K562 (cell line): ENCODE results near the gene CAPN5. TPM values are rescaled to one million over a fixed set of nuclear protein-coding genes. Genes with fewer than 3 reads are reported as not detected.
A peak's percentile ranks its signal among the peaks of the same experiment; 100 is the strongest.

Experiments used
- ARNT ChIP-seq, 2 experiments: fragments of 450-650 bp; IDR thresholded peaks; 2 replicates each; pipeline ENCODE4 v1.6.1; 2016; ENCODE audit warnings: mild to moderate bottlenecking in 1 of 2
- ASH1L ChIP-seq: fragments of 450-650 bp; IDR thresholded peaks from 2 replicates; pipeline ENCODE4 v1.6.1; 2018; ENCODE audit warnings: borderline replicate concordance, mild to moderate bottlenecking, low read depth; ENCODE audit not compliant: partially characterized antibody
- CBX8 ChIP-seq: fragments of 200-600 bp; sonication (generic); IDR thresholded peaks from 2 replicates; pipeline ENCODE4 v1.6.1; 2012; ENCODE audit warnings: borderline replicate concordance, mixed run types, low read depth, mild to moderate bottlenecking, moderate library complexity, mixed read lengths, low read length, control low read depth, inconsistent platforms; ENCODE audit not compliant: poor library complexity, severe bottlenecking; ENCODE audit errors: extremely low read depth
- CHD1 ChIP-seq: fragments of 200-600 bp; sonication (generic); IDR thresholded peaks from one replicate; pipeline ENCODE4 v1.6.1; 2012; ENCODE audit warnings: mild to moderate bottlenecking, moderate library complexity, low read length, inconsistent platforms
- GABPB1 ChIP-seq: sonication (generic); formaldehyde crosslinking; IDR thresholded peaks from 2 replicates; pipeline ENCODE4 v1.8.0; 2022; ENCODE audit warnings: mild to moderate bottlenecking, missing genetic modification reagents
- IRF1 ChIP-seq: sonication (generic); formaldehyde crosslinking; IDR thresholded peaks from 2 replicates; pipeline ENCODE4 v1.8.0; 2022; ENCODE audit warnings: missing genetic modification reagents, mild to moderate bottlenecking, borderline replicate concordance
- KAT2B ChIP-seq: IDR thresholded peaks from one replicate; pipeline ENCODE4 v1.6.1; 2012; ENCODE audit warnings: low read depth, mild to moderate bottlenecking, control low read depth, inconsistent platforms, low read length, moderate library complexity
- MED1 ChIP-seq: sonication (generic); formaldehyde crosslinking; IDR thresholded peaks from 2 replicates; pipeline ENCODE4 v1.8.1; 2023; ENCODE audit warnings: missing genetic modification reagents, borderline replicate concordance
- MTF1 ChIP-seq: fragments of 250-450 bp; sonication (Bioruptor Pico); IDR thresholded peaks from 2 replicates; pipeline ENCODE4 v1.9.0; 2021; ENCODE audit warnings: moderate library complexity, mild to moderate bottlenecking, inconsistent platforms, borderline replicate concordance
- NFE2 ChIP-seq: IDR thresholded peaks from 2 replicates; pipeline ENCODE4 v1.6.1; 2014; ENCODE audit warnings: antibody characterized with exemption, low read depth
- NFE2L1 ChIP-seq: fragments of 450-650 bp; IDR thresholded peaks from 2 replicates; pipeline ENCODE4 v1.6.1; 2016; ENCODE audit warnings: missing genetic modification characterization, low read depth, mild to moderate bottlenecking, missing compliant biosample characterization, moderate library complexity, borderline replicate concordance
- NFIX ChIP-seq: fragments of 250-450 bp; sonication (Bioruptor Pico); IDR thresholded peaks from 2 replicates; pipeline ENCODE4 v1.4.0; 2020; ENCODE audit warnings: low read depth, mild to moderate bottlenecking, moderate library complexity
- RERE ChIP-seq: sonication (generic); formaldehyde crosslinking; IDR thresholded peaks from 2 replicates; pipeline ENCODE4 v1.8.0; 2023; ENCODE audit warnings: missing genetic modification reagents, mild to moderate bottlenecking, borderline replicate concordance
- SMAD1 ChIP-seq: fragments of 150-350 bp; IDR thresholded peaks from 2 replicates; pipeline ENCODE4 v1.6.1; 2014; ENCODE audit warnings: low read length, low read depth; ENCODE audit not compliant: partially characterized antibody
- USF1 ChIP-seq: sonication (generic); formaldehyde crosslinking; IDR thresholded peaks from 2 replicates; pipeline ENCODE4 v1.9.0; 2022; ENCODE audit warnings: mild to moderate bottlenecking, missing genetic modification reagents
- YY1 ChIP-seq, 3 experiments: IDR thresholded peaks; 2 replicates each; pipeline ENCODE4 v1.6.1; 2011; ENCODE audit warnings: low read length in 2 of 3, mild to moderate bottlenecking in 2 of 3, moderate library complexity in 2 of 3, borderline replicate concordance in 1 of 3, control low read depth in 1 of 3, low read depth in 1 of 3; ENCODE audit not compliant: insufficient read depth in 3 of 3, insufficient replicate concordance in 2 of 3, control insufficient read depth in 1 of 3, insufficient read length in 1 of 3; ENCODE audit errors: extremely low read depth in 1 of 3
- ZNF644 ChIP-seq: fragments of 200-800 bp; sonication (Bioruptor generic); IDR thresholded peaks from 2 replicates; pipeline ENCODE4 v1.6.1; 2016; ENCODE audit warnings: low read depth, missing genetic modification characterization, missing compliant biosample characterization
- ZNF766 ChIP-seq: fragments of 200-800 bp; sonication (Bioruptor generic); conservative IDR thresholded peaks from 2 replicates; pipeline ENCODE4 v1.6.1; 2016; ENCODE audit warnings: missing genetic modification characterization, missing compliant biosample characterization
- ZNF785 ChIP-seq: fragments of 250-450 bp; sonication (Bioruptor Pico); IDR thresholded peaks from 2 replicates; pipeline ENCODE4 v1.4.0; 2020; ENCODE audit warnings: mild to moderate bottlenecking
- polyA plus RNA-seq, 8 experiments: library from polyadenylated mRNA; depleted of rRNA in 4 of 8; stranded (reverse) in 5 of 8; unstranded in 3 of 8; fragments of >200 nt; fragmentation: Nextera tagmentation in 2 of 8; fragmentation: Illumina TruSeq in 1 of 8; extraction: Ambion mirVana in 2 of 8; extraction: Trizol in 1 of 8; gene quantifications; 2 replicates each; pipeline versions ENCODE4 v1.2.1 to v1.2.3, GENCODE V29; 2011 to 2014; ENCODE audit warnings: inconsistent platforms in 1 of 8, missing spikeins in 1 of 8
- total RNA-seq, 7 experiments: library from RNA; depleted of rRNA in 6 of 7; stranded (reverse); fragments of >200 nt in 6 of 7; fragmentation: Illumina TruSeq in 2 of 7; extraction: Trizol in 2 of 7; gene quantifications; 2 replicates each; pipeline versions ENCODE4 v1.2.1 to v1.2.3, GENCODE V29; 2011 to 2021; ENCODE audit warnings: low replicate concordance in 1 of 7

Gene CAPN5
- total and polyA plus RNA-seq, 9 of the 15 experiments (the other 6 are each of a cell fraction or from before 2014, with no cell fraction given): 0.04 to 0.44 (median 0.14) TPM; not detected in 2

- TF ChIP-seq GABPB1: peak; percentile 36; the same call in 1 of the 2 replicates
- no peak for TF ChIP-seq NFE2L1
- no peak for TF ChIP-seq NFIX (CRISPR knock-in tag)
- TF ChIP-seq IRF1 (CRISPR knock-in tag): no peak
- no peak for TF ChIP-seq USF1
- no peak for TF ChIP-seq MED1 (CRISPR knock-in tag)
- no peak for TF ChIP-seq RERE
- TF ChIP-seq ASH1L: no peak
- no peak for TF ChIP-seq ARNT (IDR thresholded peaks at IDR 0.05)
- no peak for TF ChIP-seq NFE2
- no peak for TF ChIP-seq CHD1
- no peak for TF ChIP-seq SMAD1
- no peak for TF ChIP-seq ZNF766
- no peak for TF ChIP-seq CBX8
- no peak for TF ChIP-seq YY1 (IDR thresholded peaks at IDR 0.05; ENCODE audit: borderline replicate concordance in 1 of 3, control insufficient read depth in 1 of 3, extremely low read depth in 1 of 3, insufficient read depth in 3 of 3, insufficient read length in 1 of 3, insufficient replicate concordance in 2 of 3, low read depth in 1 of 3, low read length in 2 of 3)
- TF ChIP-seq ZNF644 (tag): no peak
- TF ChIP-seq MTF1 (CRISPR knock-in tag): no peak
- no peak for TF ChIP-seq ZNF785 (CRISPR knock-in tag)
- no peak for TF ChIP-seq KAT2B
Measured at GRCh38 chr11:77066229-77067042, at the start of gene CAPN5 (continued).
